ENCODE measurements around the gene SP8.

The SP8 gene

DNA sequence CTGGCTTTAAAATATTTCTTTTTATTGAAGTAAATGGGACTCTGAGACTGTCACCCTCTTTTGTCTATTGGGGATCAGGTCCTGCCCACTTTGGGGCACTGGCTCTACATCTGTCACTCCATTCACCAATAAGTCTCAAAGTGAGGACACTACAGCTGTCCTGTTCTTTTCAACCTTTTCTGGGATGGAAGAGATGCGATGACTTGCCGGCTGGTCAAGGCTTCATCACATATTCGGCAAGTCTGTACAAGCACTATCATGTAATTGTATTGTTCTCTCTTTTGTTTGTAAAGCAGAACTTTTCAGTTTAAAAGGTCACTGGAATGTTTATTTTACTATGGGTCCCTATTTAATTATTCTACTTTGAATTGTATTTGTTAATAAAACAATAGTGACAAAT is 17.7 kb upstream of the SP8 start:
- H3K27ac ChIP-seq, result no peak overlapping the region
- H3K4me3 ChIP-seq (ENCODE audit: low read depth, low read length), result no peak overlapping the region
- no peaks in the 10 kb centered on the region for H3K9me3 ChIP-seq (ENCODE audit: severe bottlenecking)
- no peaks in the 10 kb centered on the region for H3K36me3 ChIP-seq
- no peaks in the 10 kb centered on the region for H3K27me3 ChIP-seq (ENCODE audit: insufficient read depth, low read depth, severe bottlenecking)
- TF ChIP-seq, protein P1, sequence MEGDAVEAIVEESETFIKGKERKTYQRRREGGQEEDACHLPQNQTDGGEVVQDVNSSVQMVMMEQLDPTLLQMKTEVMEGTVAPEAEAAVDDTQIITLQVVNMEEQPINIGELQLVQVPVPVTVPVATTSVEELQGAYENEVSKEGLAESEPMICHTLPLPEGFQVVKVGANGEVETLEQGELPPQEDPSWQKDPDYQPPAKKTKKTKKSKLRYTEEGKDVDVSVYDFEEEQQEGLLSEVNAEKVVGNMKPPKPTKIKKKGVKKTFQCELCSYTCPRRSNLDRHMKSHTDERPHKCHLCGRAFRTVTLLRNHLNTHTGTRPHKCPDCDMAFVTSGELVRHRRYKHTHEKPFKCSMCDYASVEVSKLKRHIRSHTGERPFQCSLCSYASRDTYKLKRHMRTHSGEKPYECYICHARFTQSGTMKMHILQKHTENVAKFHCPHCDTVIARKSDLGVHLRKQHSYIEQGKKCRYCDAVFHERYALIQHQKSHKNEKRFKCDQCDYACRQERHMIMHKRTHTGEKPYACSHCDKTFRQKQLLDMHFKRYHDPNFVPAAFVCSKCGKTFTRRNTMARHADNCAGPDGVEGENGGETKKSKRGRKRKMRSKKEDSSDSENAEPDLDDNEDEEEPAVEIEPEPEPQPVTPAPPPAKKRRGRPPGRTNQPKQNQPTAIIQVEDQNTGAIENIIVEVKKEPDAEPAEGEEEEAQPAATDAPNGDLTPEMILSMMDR (IDR thresholded peaks at IDR 0.05; ENCODE audit: low read depth, low read length), result no peak
- no peak for DNase-seq

DNA sequence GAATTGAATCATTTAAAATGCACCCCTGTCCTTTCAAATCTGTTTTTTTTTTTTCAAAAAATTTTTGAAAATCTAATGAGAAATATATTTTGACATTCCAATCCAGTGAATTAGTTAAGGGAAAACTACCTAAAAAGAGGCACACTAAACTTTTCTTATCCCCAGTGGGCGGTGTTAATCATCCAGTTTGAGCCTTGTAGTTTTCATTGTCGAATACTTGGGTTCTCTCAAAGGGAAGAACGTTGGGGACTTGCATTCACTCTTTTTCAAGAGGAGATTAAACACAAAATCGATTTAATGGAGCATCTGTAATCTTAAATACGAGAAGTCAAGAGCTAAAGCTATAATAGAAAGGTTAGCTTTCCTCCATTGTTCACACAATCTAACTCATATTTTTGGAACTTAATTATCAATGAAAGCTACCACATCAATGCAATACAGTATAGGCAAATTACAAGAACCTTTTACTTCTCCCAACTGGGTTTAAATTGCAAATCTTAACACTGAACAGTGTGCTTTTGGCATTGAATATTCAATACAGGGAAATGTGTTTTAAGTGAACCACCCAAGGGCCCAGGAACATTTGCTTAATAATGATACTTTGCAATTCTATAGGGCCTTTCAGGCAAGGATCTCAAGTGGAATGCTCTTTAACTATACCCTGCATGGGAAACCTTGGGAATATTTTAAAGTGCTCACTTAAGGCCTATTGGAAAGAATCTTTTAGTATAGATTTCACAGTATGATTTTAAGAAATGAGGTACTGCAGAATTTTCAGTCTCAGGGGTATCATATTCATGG is 13.1 kb upstream of the SP8 start:
- Histone ChIP-seq H3K36me3 (no peaks in the 10 kb centered on the region), H3K9me3 (ENCODE audit: severe bottlenecking) (no peaks in the 10 kb centered on the region), H3K4me3 (ENCODE audit: low read depth, low read length) (no peak overlapping the region), H3K27me3 (ENCODE audit: insufficient read depth, low read depth, severe bottlenecking) (peaks cover 36% of the 10 kb centered on the region), H3K27ac (no peak overlapping the region)
- TF ChIP-seq, protein P1 (IDR thresholded peaks at IDR 0.05; ENCODE audit: low read depth, low read length), result no peak
- DNase-seq, result no peak

DNA sequence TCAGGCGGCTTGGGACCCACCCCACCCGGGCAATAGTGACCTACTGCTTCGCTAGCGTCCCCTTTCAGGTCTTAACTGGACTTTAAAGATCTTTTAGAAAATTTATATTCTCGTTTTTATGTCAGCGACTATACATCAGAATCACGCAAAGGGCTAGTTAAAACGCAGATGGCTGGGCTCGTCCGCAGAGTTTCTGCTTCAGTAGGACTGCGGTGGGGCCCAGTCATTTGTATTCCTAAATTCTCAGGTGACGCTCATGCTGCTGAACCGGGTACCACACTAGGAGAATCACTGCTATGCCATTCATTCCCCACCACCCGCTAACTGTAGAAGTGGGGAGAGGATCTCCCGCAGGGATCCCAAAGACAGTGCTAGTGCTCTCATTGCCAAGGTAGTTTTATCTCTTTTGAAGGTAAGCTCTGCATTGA is 12.0 kb upstream of the SP8 start:
- TF ChIP-seq, protein P1 (IDR thresholded peaks at IDR 0.05; ENCODE audit: low read depth, low read length), result no peak
- peak overlapping the region; percentile 55 for H3K4me3 ChIP-seq (ENCODE audit: low read depth, low read length)
- no peaks in the 10 kb centered on the region for H3K9me3 ChIP-seq (ENCODE audit: severe bottlenecking)
- peaks cover 46% of the 10 kb centered on the region for H3K27me3 ChIP-seq (ENCODE audit: insufficient read depth, low read depth, severe bottlenecking)
- no peaks in the 10 kb centered on the region for H3K36me3 ChIP-seq
- no peak for DNase-seq
- H3K27ac ChIP-seq, result no peak overlapping the region; the same call in 1 of the 2 replicates

DNA sequence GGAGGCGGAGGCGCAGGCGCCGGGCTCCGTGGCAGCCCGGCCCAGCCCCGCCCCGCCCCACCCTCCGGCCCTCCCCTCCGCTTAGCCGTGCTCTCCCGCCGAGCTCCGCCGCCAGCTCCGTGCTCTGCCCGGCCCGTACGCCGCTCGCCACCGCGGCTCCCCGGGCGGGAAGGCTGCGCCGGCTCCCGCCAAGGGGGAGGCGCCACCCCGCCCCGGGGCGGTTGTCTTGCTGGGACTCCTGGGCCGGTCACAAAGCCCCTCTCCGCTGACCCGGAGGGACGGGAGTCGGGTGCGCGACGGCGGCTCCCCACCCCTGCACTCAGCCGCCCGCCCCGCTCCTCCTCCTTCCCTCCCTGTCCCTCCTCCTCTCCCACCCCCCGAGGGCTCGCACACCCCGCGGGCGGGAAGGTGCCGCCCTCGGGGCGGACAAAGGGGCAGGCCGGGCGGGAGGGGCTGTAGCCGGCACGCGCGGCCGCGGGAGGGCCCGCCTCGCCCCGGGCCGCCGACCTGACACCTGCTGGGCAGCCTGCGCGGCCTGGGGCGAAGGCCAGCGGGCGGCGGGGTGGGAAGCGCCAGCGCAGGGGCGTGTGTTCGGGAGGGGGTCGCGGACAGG is 11.5 kb upstream of the SP8 start:
- H3K36me3 ChIP-seq, result no peaks in the 10 kb centered on the region
- H3K27me3 ChIP-seq (ENCODE audit: insufficient read depth, low read depth, severe bottlenecking), result peaks cover 50% of the 10 kb centered on the region
- H3K27ac ChIP-seq, result peak overlapping the region; percentile 58
- DNase-seq, result peak; percentile 80
- no peaks in the 10 kb centered on the region for H3K9me3 ChIP-seq (ENCODE audit: severe bottlenecking)
- TF ChIP-seq, protein P1 (IDR thresholded peaks at IDR 0.05; ENCODE audit: low read depth, low read length), result no peak
- H3K4me3 ChIP-seq (ENCODE audit: low read depth, low read length), result peak overlapping the region; percentile 55

DNA sequence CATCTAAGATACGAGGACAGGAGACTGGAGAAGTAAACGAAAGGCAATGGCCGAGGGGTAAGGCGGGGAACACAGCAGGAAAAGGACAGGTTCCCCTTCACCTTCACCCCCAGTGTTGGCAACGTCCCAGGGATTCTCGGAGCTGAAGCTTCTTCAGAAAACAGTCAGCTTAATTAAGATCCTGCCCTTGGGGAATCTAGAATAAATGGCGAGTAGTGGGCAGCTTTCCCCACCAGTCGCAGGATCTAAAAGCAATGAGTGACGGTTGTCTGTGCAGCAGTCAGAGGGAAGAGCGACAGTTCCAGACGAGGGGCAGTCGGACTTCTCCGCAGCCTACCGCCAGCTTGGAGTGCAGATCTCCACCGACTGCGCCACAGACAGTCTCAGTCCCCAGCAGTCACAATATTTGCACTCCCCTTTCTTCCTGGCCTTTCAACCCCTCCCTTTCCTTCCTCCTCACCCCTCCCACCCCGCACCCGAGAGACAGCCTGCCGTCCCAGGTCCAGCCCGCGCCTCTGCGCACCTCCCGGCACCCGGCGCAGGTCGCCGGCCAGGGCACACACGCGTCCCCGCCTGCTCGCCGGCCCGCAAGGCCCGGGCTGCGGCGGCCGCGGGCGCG is 10.9 kb upstream of the SP8 start:
- H3K27me3 ChIP-seq (ENCODE audit: insufficient read depth, low read depth, severe bottlenecking), result peaks cover 55% of the 10 kb centered on the region
- no peaks in the 10 kb centered on the region for H3K9me3 ChIP-seq (ENCODE audit: severe bottlenecking)
- no peak overlapping the region for H3K27ac ChIP-seq
- DNase-seq, result peak; percentile 62
- H3K36me3 ChIP-seq, result no peaks in the 10 kb centered on the region
- peak overlapping the region; percentile 43 for H3K4me3 ChIP-seq (ENCODE audit: low read depth, low read length)
- TF ChIP-seq, protein P1 (IDR thresholded peaks at IDR 0.05; ENCODE audit: low read depth, low read length), result no peak
